K562 (cell line): ENCODE measurements around the gene F12. TPM values are rescaled to one million over a fixed set of nuclear protein-coding genes. Genes with fewer than 3 reads are reported as not detected.

Experiments used
- polyA plus RNA-seq, 8 experiments: library from polyadenylated mRNA; depleted of rRNA in 4 of 8; stranded (reverse) in 5 of 8; unstranded in 3 of 8; fragments of >200 nt; fragmentation: Nextera tagmentation in 2 of 8; fragmentation: Illumina TruSeq in 1 of 8; extraction: Ambion mirVana in 2 of 8; extraction: Trizol in 1 of 8; gene quantifications; 2 replicates each; pipeline versions ENCODE4 v1.2.1 to v1.2.3, GENCODE V29; 2011 to 2014; ENCODE audit warnings: inconsistent platforms in 1 of 8, missing spikeins in 1 of 8
- total RNA-seq, 7 experiments: library from RNA; depleted of rRNA in 6 of 7; stranded (reverse); fragments of >200 nt in 6 of 7; fragmentation: Illumina TruSeq in 2 of 7; extraction: Trizol in 2 of 7; gene quantifications; 2 replicates each; pipeline versions ENCODE4 v1.2.1 to v1.2.3, GENCODE V29; 2011 to 2021; ENCODE audit warnings: low replicate concordance in 1 of 7
- TF ChIP-seq, protein P1 (sequence below): fragments of 200-600 bp; sonication (generic); IDR thresholded peaks from one replicate; pipeline ENCODE4 v1.6.1; 2012; ENCODE audit warnings: mild to moderate bottlenecking, low read depth, low read length, inconsistent platforms
- TF ChIP-seq, protein P2 (sequence below), 2 experiments: fragments of 450-650 bp; IDR thresholded peaks; 2 replicates each; pipeline ENCODE4 v1.6.1; 2016
- TF ChIP-seq, protein P3 (sequence below): sonication (generic); formaldehyde crosslinking; IDR thresholded peaks from 2 replicates; pipeline ENCODE4 v1.8.0; 2022; ENCODE audit warnings: mild to moderate bottlenecking, missing genetic modification reagents

The F12 gene
- total and polyA plus RNA-seq, 9 of the 15 experiments (the other 6 are each of a cell fraction or from before 2014, with no cell fraction given), result 0.59 to 18.3 (median 3.6) TPM

DNA sequence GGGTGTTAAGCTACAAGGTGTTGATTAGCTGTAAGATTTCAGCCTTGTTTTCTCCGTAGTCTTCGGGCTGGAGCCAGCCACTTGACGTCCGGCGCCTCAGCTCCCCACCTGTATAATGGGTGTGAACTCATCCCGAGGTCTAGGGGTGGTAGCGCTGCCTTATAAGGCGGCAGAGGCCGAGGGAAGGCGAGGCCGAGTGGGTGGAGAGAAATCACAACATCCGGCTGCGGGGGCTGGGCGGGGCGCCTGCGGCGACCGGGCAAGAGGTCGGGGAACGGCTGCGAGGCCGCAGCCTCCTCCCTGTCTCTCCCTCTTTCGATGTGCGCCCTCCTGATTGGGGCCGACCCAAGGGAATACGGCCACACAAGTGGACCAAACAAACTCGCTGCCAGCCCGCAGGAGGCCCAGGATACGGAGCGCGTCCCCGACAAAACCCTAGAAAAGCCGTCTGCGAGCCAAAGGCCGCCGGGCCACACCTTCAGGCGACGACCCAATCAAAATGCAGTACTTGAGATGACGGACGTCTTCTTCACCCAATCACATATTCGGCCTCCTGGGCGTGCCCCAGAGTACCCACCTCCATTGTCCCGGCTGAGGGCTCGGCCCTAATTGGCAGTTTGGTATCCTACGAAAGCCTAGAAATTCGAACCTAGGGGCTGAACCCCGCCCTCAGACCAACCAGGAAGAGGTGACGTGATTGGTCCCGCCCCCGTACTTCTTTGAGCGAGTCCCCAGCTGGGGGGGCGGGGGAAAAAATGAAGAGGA, 16.6 kb upstream of the F12 start (continued):
- TF ChIP-seq, protein P1, sequence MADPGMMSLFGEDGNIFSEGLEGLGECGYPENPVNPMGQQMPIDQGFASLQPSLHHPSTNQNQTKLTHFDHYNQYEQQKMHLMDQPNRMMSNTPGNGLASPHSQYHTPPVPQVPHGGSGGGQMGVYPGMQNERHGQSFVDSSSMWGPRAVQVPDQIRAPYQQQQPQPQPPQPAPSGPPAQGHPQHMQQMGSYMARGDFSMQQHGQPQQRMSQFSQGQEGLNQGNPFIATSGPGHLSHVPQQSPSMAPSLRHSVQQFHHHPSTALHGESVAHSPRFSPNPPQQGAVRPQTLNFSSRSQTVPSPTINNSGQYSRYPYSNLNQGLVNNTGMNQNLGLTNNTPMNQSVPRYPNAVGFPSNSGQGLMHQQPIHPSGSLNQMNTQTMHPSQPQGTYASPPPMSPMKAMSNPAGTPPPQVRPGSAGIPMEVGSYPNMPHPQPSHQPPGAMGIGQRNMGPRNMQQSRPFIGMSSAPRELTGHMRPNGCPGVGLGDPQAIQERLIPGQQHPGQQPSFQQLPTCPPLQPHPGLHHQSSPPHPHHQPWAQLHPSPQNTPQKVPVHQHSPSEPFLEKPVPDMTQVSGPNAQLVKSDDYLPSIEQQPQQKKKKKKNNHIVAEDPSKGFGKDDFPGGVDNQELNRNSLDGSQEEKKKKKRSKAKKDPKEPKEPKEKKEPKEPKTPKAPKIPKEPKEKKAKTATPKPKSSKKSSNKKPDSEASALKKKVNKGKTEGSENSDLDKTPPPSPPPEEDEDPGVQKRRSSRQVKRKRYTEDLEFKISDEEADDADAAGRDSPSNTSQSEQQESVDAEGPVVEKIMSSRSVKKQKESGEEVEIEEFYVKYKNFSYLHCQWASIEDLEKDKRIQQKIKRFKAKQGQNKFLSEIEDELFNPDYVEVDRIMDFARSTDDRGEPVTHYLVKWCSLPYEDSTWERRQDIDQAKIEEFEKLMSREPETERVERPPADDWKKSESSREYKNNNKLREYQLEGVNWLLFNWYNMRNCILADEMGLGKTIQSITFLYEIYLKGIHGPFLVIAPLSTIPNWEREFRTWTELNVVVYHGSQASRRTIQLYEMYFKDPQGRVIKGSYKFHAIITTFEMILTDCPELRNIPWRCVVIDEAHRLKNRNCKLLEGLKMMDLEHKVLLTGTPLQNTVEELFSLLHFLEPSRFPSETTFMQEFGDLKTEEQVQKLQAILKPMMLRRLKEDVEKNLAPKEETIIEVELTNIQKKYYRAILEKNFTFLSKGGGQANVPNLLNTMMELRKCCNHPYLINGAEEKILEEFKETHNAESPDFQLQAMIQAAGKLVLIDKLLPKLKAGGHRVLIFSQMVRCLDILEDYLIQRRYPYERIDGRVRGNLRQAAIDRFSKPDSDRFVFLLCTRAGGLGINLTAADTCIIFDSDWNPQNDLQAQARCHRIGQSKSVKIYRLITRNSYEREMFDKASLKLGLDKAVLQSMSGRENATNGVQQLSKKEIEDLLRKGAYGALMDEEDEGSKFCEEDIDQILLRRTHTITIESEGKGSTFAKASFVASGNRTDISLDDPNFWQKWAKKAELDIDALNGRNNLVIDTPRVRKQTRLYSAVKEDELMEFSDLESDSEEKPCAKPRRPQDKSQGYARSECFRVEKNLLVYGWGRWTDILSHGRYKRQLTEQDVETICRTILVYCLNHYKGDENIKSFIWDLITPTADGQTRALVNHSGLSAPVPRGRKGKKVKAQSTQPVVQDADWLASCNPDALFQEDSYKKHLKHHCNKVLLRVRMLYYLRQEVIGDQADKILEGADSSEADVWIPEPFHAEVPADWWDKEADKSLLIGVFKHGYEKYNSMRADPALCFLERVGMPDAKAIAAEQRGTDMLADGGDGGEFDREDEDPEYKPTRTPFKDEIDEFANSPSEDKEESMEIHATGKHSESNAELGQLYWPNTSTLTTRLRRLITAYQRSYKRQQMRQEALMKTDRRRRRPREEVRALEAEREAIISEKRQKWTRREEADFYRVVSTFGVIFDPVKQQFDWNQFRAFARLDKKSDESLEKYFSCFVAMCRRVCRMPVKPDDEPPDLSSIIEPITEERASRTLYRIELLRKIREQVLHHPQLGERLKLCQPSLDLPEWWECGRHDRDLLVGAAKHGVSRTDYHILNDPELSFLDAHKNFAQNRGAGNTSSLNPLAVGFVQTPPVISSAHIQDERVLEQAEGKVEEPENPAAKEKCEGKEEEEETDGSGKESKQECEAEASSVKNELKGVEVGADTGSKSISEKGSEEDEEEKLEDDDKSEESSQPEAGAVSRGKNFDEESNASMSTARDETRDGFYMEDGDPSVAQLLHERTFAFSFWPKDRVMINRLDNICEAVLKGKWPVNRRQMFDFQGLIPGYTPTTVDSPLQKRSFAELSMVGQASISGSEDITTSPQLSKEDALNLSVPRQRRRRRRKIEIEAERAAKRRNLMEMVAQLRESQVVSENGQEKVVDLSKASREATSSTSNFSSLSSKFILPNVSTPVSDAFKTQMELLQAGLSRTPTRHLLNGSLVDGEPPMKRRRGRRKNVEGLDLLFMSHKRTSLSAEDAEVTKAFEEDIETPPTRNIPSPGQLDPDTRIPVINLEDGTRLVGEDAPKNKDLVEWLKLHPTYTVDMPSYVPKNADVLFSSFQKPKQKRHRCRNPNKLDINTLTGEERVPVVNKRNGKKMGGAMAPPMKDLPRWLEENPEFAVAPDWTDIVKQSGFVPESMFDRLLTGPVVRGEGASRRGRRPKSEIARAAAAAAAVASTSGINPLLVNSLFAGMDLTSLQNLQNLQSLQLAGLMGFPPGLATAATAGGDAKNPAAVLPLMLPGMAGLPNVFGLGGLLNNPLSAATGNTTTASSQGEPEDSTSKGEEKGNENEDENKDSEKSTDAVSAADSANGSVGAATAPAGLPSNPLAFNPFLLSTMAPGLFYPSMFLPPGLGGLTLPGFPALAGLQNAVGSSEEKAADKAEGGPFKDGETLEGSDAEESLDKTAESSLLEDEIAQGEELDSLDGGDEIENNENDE, result no peak
- TF ChIP-seq, protein P2, sequence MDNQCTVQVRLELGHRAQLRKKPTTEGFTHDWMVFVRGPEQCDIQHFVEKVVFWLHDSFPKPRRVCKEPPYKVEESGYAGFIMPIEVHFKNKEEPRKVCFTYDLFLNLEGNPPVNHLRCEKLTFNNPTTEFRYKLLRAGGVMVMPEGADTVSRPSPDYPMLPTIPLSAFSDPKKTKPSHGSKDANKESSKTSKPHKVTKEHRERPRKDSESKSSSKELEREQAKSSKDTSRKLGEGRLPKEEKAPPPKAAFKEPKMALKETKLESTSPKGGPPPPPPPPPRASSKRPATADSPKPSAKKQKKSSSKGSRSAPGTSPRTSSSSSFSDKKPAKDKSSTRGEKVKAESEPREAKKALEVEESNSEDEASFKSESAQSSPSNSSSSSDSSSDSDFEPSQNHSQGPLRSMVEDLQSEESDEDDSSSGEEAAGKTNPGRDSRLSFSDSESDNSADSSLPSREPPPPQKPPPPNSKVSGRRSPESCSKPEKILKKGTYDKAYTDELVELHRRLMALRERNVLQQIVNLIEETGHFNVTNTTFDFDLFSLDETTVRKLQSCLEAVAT (IDR thresholded peaks at IDR 0.05), result no peak
- TF ChIP-seq, protein P3, sequence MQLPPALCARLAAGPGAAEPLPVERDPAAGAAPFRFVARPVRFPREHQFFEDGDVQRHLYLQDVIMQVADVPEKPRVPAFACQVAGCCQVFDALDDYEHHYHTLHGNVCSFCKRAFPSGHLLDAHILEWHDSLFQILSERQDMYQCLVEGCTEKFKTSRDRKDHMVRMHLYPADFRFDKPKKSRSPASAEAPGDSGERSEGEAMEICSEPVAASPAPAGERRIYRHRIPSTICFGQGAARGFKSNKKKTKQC (CRISPR knock-in tag), result no peak
